ENCODE data around the gene STX17. TPM values are rescaled to one million over a fixed set of nuclear protein-coding genes. Genes with fewer than 3 reads are reported as not detected.
"Not testable (repeated sequence)": the region's sequence is repeated elsewhere in the genome, so short reads cannot be mapped to it uniquely, and the experiment has no call there.

STX17 gene
- total RNA-seq, result 10 to 100 TPM; 36.0 to 36.2 TPM

DNA sequence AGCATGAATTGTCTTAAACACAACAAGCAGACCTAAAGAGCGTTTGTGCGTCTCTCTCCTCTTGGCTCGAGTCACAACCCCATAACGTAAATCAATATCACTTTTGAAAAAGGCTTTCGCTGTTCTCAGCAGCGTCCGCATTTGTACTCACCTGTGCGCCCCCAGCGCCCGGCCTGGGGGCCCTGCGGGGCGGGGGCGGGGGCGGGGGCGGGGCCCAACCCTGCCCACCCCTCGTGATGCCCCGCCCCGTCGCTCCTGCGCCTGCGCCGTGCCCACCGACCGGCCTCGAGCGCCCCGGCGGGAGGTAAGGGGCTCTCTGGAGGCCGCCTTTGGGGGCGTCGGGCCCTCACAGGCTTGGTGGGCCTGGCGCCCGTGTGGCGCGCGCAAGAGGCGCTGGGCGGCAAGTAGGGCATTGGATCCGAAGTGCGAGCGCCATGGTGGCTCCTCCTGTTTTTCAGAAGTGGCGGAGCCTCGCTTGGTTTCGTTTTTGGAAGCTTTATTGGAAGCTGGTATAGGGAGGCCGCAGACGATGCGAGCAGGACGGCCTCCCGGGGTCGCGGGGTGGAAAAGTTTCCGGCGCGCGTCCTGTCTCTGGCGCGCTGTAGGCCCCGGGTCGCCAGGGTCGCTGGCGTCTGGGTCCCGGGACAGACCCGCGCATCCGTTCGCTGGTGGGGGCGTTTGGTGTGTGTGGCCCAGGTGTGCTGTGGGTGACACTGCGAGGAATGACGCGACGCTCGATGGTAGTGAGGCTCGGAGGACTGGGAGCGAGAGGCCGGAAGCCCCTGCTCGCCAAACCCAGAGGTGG is at the start of gene STX17:
STX17 (plus strand) TSS at position 252 of the 805 bp plus-strand sequence. CDS start 8,586 bp downstream, outside the sequence.
- peaks cover 3% of the 10 kb centered on the region for H3K9me3 Mint-ChIP-seq
- H3K4me1 Mint-ChIP-seq, result peaks cover 26% of the 10 kb centered on the region
- peak within 1 kb of the TSS; percentile 94 for H3K4me3 Mint-ChIP-seq
- H3K27me3 Mint-ChIP-seq, result peaks cover 13% of the 10 kb centered on the region
- ChIA-PET CTCF (interaction anchor here (0.8 to 2.6 kb wide), 9 partner anchors 9 to 56 kb away, joined by 3 to 11 read pairs (median 4); no protein-coding TSS in a partner anchor), POLR2A (interaction anchor here (0.7 to 1.0 kb wide), 3 partner anchors 14 to 82 kb away, joined by 3 to 5 read pairs (median 3); no protein-coding TSS in a partner anchor)
- peak within 1 kb of the TSS; percentile 98 for H3K27ac Mint-ChIP-seq
- peaks cover 9% of the 10 kb centered on the region for H3K36me3 Mint-ChIP-seq (ENCODE audit: low read depth)
- DNase-seq, result peak; percentile 78

DNA sequence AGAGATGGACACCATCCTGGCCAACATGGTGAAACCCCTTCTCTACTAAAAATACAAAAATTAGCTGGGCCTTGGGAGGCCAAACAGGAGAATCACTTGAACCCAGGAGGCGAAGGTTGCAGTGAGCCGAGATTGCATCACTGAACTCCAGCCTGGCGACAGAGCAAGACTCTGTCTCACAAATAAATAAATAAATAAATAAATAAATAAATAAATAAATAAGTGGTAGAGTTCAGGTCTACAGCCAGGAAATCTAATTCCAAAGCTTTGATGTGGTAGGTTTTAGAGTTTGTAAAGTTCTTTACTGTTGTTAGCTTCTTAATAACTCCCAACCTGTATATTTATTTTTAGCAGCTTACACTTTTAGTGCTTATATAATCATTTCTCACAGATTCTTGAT is 48.9 kb upstream of the STX17 start:
- H3K36me3 Mint-ChIP-seq (ENCODE audit: low read depth); H3K9me3 Mint-ChIP-seq; DNase-seq; POLR2A ChIA-PET; H3K27me3 Mint-ChIP-seq; H3K4me3 Mint-ChIP-seq; H3K4me1 Mint-ChIP-seq; H3K27ac Mint-ChIP-seq: not testable (repeated sequence)
- CTCF ChIA-PET, result interaction anchor here (0.7 to 2.0 kb wide), 3 partner anchors 13 to 36 kb away, joined by 3 to 9 read pairs (median 3); partner anchors contain the start of gene NR4A3

DNA sequence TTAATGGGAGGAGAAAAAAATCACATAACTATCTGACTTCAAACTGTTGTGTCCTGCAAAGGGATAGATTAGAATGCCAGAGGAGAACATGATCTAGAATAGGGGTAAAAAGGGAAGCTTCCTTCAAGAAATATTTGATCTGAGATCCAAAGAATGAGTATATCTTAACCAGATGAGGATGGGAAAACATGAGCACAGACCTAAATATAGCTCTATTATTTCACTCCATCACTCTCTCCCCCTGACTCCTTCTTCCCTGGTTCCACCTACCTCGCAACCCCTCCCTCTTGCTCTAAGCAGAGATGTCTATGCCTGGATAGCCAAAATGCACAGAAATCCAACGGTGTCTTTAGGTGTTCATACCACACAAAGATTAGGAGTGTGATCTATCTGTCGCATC is 48.4 kb upstream of the STX17 start:
- H3K36me3 Mint-ChIP-seq (ENCODE audit: low read depth), result no peaks in the 10 kb centered on the region
- H3K27me3 Mint-ChIP-seq, result no peaks in the 10 kb centered on the region
- H3K9me3 Mint-ChIP-seq, result peaks cover 2% of the 10 kb centered on the region
- DNase-seq, result no peak
- no peaks in the 10 kb centered on the region for H3K4me1 Mint-ChIP-seq
- ChIA-PET POLR2A (no interaction called here), CTCF (interaction anchor here (1.1 to 1.4 kb wide), 2 partner anchors 10 to 31 kb away, joined by 3 read pairs; no protein-coding TSS in a partner anchor)
- H3K4me3 Mint-ChIP-seq, result no peak overlapping the region
- H3K27ac Mint-ChIP-seq, result no peak overlapping the region

DNA sequence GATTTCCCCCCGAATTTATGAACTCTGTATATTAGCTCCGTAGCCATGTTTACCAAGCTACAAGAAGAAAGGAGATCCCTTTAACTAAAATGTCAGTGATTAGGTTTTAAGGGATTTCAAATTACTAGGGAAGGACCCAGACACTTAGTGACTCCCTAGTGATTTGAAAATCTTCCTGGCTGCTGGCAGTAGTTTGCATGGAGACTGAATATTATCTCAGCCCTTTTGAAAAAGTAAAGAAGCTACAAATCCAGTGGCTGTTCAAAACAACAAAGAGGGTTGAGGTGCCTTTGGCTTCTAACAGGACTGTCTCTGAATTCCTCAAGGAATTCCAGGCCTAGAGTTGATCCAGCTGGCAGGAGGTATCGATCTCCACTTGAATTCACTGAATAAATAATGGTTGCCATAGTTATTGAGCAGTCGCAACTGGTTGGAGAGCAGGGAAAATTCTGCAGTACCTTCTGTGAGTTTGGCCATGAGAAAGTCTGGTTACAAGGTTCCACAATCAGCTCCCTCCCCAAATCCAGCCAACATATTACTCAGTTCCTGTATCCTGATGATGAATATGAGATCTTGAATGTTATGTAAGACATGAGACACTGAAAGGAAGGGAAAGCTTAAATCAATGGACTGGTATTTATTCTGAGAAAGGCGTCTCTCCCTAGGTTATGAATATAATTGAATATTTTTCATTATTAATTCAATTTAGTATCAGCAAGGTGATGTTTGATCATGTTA is 47.0 kb upstream of the STX17 start:
- ChIA-PET CTCF (interaction anchor here (0.6 to 1.4 kb wide), 5 partner anchors 9 to 49 kb away, joined by 3 to 4 read pairs (median 3); no protein-coding TSS in a partner anchor), POLR2A (interaction anchor here (0.6 kb wide), 1 partner anchor 919 kb away, joined by 4 read pairs; no protein-coding TSS in a partner anchor)
- Mint-ChIP-seq H3K4me3 (no peak overlapping the region), H3K4me1 (no peaks in the 10 kb centered on the region), H3K9me3 (peaks cover 4% of the 10 kb centered on the region), H3K36me3 (ENCODE audit: low read depth) (no peaks in the 10 kb centered on the region), H3K27ac (no peak overlapping the region), H3K27me3 (no peaks in the 10 kb centered on the region)
- no peak for DNase-seq

DNA sequence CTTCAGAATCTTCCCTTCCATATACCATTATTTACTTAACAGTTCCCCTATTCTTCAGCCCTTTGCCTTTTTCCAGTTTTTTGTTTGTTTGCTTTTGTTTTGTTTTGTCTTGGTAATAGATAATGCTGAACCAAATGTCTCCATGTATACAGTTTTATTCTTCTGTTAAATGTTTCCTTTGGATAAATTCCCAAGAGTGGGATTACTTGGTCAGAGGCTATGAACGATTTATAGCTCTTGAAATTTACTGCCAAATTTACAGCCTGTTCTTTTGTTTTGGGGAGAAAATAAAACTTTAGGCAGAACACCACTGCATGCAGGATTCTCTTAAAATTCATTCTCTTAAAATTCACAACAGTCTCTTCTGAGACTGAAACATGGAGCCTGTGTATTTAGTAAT is 46.2 kb upstream of the STX17 start:
- Mint-ChIP-seq H3K4me1 (no peaks in the 10 kb centered on the region), H3K27ac (no peak overlapping the region), H3K36me3 (ENCODE audit: low read depth) (no peaks in the 10 kb centered on the region), H3K27me3 (no peaks in the 10 kb centered on the region), H3K4me3 (no peak overlapping the region), H3K9me3 (peaks cover 3% of the 10 kb centered on the region)
- no peak for DNase-seq
- CTCF ChIA-PET, result interaction anchor here (0.9 kb wide), 1 partner anchor 9 kb away, joined by 3 read pairs; no protein-coding TSS in a partner anchor
- POLR2A ChIA-PET, result interaction anchor here (0.6 kb wide), 1 partner anchor 920 kb away, joined by 4 read pairs; no protein-coding TSS in a partner anchor

DNA sequence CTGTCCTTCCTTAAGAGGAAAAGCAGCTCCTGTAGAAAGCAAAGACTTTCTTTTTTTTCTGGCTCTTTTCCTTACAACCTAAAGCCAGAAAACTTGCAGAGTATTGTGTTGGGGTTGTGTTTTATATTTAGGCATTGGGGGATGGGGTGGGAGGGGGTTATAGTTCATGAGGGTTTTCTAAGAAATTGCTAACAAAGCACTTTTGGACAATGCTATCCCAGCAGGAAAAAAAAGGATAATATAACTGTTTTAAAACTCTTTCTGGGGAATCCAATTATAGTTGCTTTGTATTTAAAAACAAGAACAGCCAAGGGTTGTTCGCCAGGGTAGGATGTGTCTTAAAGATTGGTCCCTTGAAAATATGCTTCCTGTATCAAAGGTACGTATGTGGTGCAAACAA is 42.5 kb upstream of the STX17 start:
- H3K36me3 Mint-ChIP-seq (ENCODE audit: low read depth), result no peaks in the 10 kb centered on the region

DNA sequence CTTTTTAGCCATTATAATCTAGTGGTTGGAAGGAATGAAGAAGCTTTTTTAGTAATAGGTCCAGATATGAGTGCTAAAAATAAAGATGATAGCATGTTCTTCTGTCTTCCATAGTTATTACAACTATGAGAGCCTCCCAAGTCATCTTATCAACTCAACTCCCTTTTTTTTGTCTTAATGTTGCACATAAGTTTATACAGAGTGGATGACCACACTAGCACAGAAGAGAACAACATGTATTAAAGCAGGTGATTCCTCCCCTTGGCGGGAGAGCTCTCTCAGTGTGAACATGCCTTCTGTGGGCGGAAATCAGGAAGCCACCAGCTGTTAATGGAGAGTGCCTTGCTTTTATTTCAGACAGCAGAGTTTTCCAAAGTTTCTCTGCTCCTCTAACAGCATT is 40.1 kb upstream of the STX17 start:
- no peaks in the 10 kb centered on the region for H3K27me3 Mint-ChIP-seq
- DNase-seq, result no peak
- H3K4me3 Mint-ChIP-seq, result no peak overlapping the region
- H3K36me3 Mint-ChIP-seq (ENCODE audit: low read depth), result no peaks in the 10 kb centered on the region
- POLR2A ChIA-PET, result no interaction called here
- H3K27ac Mint-ChIP-seq, result no peak overlapping the region
- CTCF ChIA-PET, result interaction anchor here (0.8 to 1.9 kb wide), 3 partner anchors 10 to 41 kb away, joined by 3 to 9 read pairs (median 3); no protein-coding TSS in a partner anchor
- peaks cover 3% of the 10 kb centered on the region for H3K9me3 Mint-ChIP-seq
- H3K4me1 Mint-ChIP-seq, result peaks cover 28% of the 10 kb centered on the region

More for the DNA sequence above, 42.5 kb upstream of the STX17 start:
- Mint-ChIP-seq H3K27me3 (no peaks in the 10 kb centered on the region), H3K4me1 (peaks cover 23% of the 10 kb centered on the region), H3K4me3 (no peak overlapping the region), H3K27ac (no peak overlapping the region), H3K9me3 (peaks cover 3% of the 10 kb centered on the region)
- CTCF ChIA-PET, result interaction anchor here (1.3 to 1.4 kb wide), 2 partner anchors 15 to 25 kb away, joined by 3 to 8 read pairs; no protein-coding TSS in a partner anchor
- POLR2A ChIA-PET, result no interaction called here
- DNase-seq, result no peak

DNA sequence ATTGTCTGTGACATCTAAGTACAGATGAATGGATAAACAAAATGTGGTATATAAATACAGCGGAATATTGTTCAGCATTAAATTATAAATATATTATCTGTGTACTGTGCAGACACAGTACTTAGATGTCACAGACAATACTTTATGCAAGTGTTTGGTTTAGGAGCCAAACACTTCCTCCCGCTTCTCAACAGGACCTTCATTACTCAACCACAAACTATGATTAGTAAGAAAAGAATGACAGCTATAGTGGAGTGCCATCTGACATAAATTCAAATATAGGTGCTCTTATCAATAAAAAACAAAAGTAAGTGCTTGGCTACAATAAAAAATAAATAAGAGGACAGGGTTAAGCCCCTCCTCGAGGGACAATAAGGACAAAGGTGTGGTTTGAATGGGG is 38.9 kb upstream of the STX17 start:
- POLR2A ChIA-PET, result no interaction called here
- CTCF ChIA-PET, result interaction anchor here (0.6 to 1.4 kb wide), 2 partner anchors 9 to 18 kb away, joined by 3 read pairs; no protein-coding TSS in a partner anchor
- H3K4me3 Mint-ChIP-seq, result no peak overlapping the region
- H3K27ac Mint-ChIP-seq, result peak overlapping the region; percentile 65
- peaks cover 3% of the 10 kb centered on the region for H3K9me3 Mint-ChIP-seq
- no peak for DNase-seq
- H3K27me3 Mint-ChIP-seq, result no peaks in the 10 kb centered on the region
- H3K36me3 Mint-ChIP-seq (ENCODE audit: low read depth), result no peaks in the 10 kb centered on the region
- H3K4me1 Mint-ChIP-seq, result peaks cover 28% of the 10 kb centered on the region

DNA sequence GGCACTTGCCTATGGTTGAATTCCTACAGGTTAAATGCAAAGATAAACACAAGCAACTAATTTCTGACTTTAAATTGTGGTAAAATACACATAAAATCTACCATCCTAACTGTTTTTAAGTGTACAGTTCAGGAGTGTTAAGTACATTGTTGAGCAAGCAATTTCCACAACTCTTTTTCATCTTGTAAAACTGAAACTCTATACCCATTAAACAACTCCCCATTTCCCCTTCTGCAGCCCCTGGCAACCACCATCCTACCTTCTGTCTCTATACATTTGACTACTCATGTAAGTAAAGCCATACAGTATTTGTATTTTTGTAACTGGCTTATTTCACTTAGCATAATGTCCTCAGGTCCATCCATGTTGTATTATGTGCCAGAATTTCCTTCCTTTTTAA is 38.5 kb upstream of the STX17 start:
- Mint-ChIP-seq H3K9me3 (peaks cover 3% of the 10 kb centered on the region), H3K4me1 (peaks cover 28% of the 10 kb centered on the region), H3K27ac (no peak overlapping the region), H3K4me3 (no peak overlapping the region), H3K36me3 (ENCODE audit: low read depth) (no peaks in the 10 kb centered on the region), H3K27me3 (no peaks in the 10 kb centered on the region)
- POLR2A ChIA-PET, result no interaction called here
- CTCF ChIA-PET, result interaction anchor here (0.6 to 1.4 kb wide), 2 partner anchors 9 to 19 kb away, joined by 3 read pairs; no protein-coding TSS in a partner anchor
- no peak for DNase-seq

DNA sequence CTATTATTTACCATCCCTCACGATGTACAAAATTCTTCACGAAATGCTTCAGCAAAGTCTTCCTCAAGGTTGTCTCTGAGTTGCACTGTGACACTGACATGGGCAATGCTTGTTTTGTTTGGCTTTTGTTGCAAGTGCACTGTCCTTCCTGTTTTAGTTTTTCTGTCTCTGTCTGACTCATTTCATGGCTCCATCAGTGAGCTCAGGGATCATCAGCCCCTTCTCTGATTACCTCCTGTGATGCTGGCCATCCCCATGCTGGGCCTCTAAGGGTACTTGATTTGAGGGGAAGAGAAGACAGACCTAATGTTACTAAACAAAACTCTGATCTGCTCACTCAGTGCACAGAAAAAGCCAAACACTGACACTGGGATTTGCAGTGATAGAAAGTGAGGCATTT is 37.6 kb upstream of the STX17 start:
- no peaks in the 10 kb centered on the region for H3K27me3 Mint-ChIP-seq
- ChIA-PET CTCF (interaction anchor here (0.9 to 1.6 kb wide), 6 partner anchors 9 to 44 kb away, joined by 3 to 4 read pairs (median 3); no protein-coding TSS in a partner anchor), POLR2A (no interaction called here)
- no peak overlapping the region for H3K4me3 Mint-ChIP-seq
- no peaks in the 10 kb centered on the region for H3K9me3 Mint-ChIP-seq
- H3K36me3 Mint-ChIP-seq (ENCODE audit: low read depth), result no peaks in the 10 kb centered on the region
- peak overlapping the region; percentile 0 for H3K27ac Mint-ChIP-seq
- DNase-seq, result no peak
- H3K4me1 Mint-ChIP-seq, result peaks cover 28% of the 10 kb centered on the region

DNA sequence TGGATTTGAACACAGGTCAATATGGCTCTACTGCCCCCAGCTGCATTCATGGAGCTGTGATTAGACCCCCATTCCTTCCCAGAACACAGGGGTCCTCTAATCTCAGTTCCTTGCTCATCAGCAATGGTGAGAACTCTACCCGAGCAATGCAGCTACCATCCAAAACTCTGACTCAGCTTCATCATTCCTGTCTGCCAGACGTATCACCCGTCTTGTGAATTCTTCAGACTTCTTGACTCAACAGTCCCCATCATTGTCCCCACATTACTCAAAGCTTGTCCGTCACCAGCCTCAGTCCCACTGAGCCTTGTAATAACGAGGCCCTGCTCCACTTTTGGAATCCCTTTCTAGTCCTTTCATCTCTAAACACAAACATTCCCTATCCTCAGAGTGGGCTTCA is 36.3 kb upstream of the STX17 start:
- H3K27me3 Mint-ChIP-seq, result no peaks in the 10 kb centered on the region
- ChIA-PET CTCF (interaction anchor here (0.9 to 1.6 kb wide), 4 partner anchors 10 to 31 kb away, joined by 3 to 4 read pairs (median 4); no protein-coding TSS in a partner anchor), POLR2A (no interaction called here)
- no peaks in the 10 kb centered on the region for H3K9me3 Mint-ChIP-seq
- peaks cover 28% of the 10 kb centered on the region for H3K4me1 Mint-ChIP-seq
- no peak for DNase-seq
- no peak overlapping the region for H3K27ac Mint-ChIP-seq
- no peaks in the 10 kb centered on the region for H3K36me3 Mint-ChIP-seq (ENCODE audit: low read depth)
- H3K4me3 Mint-ChIP-seq, result no peak overlapping the region

DNA sequence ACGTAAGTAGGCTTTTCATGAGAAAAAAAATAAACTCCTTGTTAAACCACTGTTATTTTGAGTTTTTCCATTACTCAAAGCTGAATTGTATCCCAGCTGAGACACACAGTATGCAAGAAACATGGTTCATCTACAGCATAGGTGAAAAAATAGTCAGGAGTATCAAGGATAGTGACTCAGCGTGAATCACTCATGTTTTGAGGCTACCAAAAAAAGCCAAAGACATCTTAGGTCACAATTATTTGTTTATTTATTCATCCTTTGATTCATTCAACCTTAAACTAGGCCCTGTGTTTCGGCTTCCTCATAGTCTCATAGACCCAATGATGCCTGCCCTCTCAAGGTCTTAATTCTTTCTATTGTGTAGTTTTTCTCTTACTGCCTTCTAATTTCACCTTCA is 32.9 kb upstream of the STX17 start:
- H3K27ac Mint-ChIP-seq, result no peak overlapping the region
- no peak for DNase-seq
- H3K27me3 Mint-ChIP-seq, result peaks cover 10% of the 10 kb centered on the region
- POLR2A ChIA-PET, result interaction anchor here (0.5 kb wide), 1 partner anchor 85 kb away, joined by 3 read pairs; no protein-coding TSS in a partner anchor
- CTCF ChIA-PET, result interaction anchor here (1.4 kb wide), 1 partner anchor 14 kb away, joined by 4 read pairs; no protein-coding TSS in a partner anchor
- H3K4me1 Mint-ChIP-seq, result peaks cover 9% of the 10 kb centered on the region
- H3K36me3 Mint-ChIP-seq (ENCODE audit: low read depth), result peaks cover 4% of the 10 kb centered on the region
- peaks cover 3% of the 10 kb centered on the region for H3K9me3 Mint-ChIP-seq
- H3K4me3 Mint-ChIP-seq, result no peak overlapping the region

All from activated CD4-positive, alpha-beta T cell treated with anti-CD3 and anti-CD28 coated beads, Interleukin-2, amount 10 ng/mL, durations not matched to agents 7 days and 5 days (primary cell).